GM19238 (cell line): ENCODE results near the gene SLC25A41.
A peak's percentile ranks its signal among the peaks of the same experiment; 100 is the strongest.
"Not testable (repeated sequence)": the region's sequence is repeated elsewhere in the genome, so short reads cannot be mapped to it uniquely, and the experiment has no call there.

Source experiments
- DNase-seq: peaks from one replicate; pipeline ENCODE4 v3.0.0; 2011; ENCODE audit warnings: low spot score; ENCODE audit not compliant: insufficient read length

The SLC25A41 gene

GRCh38 chr19:6428692-6429418, 4.7 kb downstream of the SLC25A41 start:
- not testable (repeated sequence) for DNase-seq

DNA sequence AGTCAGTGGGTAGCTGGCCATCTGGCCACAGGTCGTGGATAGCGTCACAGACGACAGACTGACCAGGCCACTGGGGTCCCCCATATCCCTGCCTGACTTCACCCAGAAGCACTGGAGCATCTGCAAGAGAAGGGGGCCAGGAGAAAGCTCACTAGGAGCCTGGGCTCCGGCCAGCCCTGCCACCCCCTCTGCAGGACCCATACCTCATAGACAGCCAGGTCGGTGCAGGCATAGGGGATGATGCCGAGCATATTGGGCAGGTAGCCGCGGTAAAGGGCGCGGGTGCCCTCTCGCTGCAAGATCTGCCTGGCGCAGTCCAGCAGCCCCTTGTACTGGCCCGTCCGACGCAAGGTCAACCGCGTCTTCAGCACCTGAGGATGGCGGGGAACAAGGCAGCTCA, 6.4 kb downstream of the SLC25A41 start:
- DNase-seq: no peak

DNA sequence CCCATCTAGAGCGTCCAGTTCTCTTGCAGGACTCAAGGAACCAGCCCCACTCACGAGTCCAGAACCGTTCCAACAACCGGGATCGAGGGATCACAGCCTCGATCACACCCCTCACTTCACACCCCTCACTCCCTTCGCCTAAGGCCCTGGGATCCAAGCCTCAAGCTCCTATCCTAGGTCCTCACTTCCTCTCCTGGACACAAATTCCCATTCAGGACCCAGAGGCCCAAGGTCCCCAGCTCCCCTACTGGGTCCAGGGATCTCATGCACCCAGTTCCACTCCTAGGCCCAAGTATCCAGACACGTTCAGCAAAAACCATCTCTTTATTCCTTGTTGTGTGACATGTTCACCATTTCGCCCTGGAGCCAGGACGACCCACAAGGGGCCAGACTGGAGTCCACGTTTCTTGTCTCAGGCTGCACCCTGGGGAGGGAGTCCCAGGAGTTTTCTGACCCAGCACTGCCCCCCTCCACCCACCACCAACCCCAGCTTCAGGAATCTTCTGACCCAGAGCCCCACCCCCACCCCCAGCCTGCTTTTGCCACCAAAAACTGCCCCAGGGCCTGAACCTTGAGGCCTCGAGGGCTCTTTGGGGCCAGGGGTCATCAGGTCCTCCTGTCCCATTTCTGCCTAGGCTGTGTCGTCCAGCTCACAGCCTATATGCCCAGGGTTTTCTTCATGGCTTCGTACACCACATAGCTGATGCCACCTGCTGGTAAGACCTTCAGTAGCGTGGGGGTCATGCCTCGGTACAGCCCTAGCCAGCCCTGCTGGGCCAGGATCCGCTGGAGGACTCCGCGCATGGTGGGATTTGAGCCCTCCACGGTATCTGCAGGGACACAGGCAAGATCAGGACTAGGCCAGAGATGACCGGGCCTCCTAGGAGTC, 7.6 kb downstream of the SLC25A41 start:
- no peak for DNase-seq

GRCh38 chr19:6424939-6425731, 8.4 kb downstream of the SLC25A41 start:
- DNase-seq: peak; percentile 100

- DNase-seq: peak; percentile 47
Measured at GRCh38 chr19:6424195-6424938, 9.2 kb downstream of the SLC25A41 start, which contains the start of gene KHSRP. TSS of gene KHSRP (minus strand) at chr19:6424811. CDS start at chr19:6424701, 110 bp downstream.

DNA sequence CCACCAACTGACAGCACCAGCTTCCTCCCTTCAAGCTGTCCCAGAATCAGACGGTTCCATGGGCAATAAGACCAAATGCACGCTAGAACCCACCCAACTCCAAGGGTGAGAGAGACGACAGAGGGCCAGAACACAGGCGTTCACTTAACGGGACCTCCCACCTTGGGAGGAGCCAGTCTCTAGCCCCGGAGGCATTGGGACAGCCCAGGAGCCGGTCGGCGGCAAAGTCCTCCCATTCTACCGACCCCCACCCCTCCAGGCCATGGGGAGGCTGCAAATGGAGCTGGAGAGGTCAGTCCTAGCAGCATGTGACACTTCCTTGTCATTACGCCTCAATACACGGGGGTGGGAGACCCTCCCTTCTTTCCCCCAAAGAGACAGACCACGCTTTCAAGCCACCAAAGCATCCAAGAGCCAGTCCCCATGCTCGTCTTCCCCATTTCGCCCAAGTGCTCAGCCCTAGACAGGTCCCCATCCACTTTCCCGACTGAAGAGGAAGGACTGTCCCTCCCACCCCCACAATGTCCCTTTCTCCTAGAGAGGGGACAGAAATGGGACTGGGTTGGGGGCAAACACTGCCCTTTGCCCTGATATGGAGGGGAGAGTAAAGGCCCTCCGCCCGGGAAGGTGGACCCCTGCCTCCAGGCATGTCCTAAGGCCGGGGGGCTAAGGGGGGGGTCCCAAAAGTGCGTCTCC, 9.9 kb downstream of the SLC25A41 start:
- peak; percentile 64 for DNase-seq

DNA sequence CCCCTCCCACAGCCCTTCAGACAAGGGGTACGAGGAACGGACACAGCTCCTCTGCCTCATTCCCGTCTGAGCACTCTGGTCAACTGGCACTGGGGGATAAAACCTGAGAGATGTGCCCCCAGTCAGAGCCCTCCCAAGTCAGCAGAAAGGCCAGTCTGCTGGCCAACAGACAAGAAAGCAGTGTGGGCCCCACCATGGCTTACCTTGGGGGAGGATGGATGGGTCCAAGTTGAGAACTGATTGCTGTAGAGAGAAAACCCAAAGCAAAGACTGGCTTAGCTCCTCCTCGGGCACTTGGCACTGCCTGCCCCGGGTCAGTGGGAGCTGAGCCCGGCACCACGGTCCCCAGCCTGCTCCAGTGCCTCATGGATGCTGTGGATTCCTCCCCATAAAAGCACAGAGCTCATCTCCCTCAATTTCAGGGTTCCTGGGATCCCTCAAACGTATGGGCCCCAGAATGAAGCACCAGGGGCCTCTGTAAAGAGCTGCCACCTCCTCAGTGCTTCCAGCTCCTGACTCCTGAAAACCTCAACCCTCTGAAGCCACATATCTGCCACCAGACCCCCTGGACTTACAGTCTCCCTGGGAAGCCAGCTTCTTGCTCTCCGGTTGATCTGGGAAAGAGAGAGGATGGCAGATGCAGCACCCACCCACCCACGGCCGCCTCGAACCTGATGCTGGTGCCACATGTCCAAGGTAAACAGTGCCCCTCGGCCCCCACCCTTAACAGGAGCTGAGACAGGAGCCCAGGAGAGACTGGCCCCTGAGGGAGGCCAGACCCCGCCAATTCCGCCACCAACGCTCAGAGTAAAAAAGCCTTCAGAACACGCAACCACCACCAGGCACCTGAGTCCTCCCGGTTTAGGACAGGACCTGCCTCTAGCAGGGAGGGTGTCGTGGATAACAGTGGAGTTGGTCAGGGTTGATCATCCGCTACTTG, 12.2 kb downstream of the SLC25A41 start:
- no peak for DNase-seq

- DNase-seq: no peak
Measured at GRCh38 chr19:6418562-6418932, 15.0 kb downstream of the SLC25A41 start.

DNA sequence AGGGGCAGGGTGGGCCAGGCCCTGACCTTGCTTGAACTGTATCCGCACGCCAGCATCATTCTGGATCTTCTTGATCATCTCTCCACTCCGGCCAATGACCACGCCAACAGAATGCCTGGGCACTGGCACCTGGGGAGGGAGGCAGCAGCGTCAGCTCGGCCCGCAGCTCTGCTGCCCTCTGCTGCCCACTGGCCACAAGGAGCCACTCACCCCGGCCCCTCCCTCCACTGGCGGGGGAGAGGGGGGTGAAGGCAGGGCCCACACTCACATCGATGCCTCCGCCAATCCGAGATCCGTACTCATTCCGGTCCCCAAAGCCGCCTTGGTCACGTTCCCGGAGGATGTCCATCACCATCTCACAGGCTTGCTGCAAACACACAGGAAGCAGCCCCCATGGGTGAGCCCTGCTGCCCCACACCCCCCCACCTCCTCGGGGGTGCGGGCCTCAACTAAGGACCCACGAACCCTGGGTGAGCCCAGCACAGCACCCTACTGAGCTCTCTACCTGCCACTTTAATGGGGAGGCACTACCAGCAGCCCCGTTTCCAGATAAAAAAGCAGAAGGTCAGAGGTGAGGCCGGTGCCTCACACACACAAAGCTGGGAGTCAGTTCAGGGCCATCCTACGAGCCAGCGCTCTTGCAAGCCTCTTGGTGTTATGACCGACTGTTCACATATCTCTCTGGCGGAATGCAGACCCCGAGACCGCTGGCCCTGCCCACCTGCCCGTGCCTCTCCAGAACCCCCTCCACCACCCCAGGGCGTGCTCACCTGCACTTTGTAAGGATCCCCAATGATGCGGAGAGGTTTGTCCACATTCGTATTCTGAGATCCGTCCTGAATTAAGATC, 15.6 kb downstream of the SLC25A41 start:
- DNase-seq: no peak

DNA sequence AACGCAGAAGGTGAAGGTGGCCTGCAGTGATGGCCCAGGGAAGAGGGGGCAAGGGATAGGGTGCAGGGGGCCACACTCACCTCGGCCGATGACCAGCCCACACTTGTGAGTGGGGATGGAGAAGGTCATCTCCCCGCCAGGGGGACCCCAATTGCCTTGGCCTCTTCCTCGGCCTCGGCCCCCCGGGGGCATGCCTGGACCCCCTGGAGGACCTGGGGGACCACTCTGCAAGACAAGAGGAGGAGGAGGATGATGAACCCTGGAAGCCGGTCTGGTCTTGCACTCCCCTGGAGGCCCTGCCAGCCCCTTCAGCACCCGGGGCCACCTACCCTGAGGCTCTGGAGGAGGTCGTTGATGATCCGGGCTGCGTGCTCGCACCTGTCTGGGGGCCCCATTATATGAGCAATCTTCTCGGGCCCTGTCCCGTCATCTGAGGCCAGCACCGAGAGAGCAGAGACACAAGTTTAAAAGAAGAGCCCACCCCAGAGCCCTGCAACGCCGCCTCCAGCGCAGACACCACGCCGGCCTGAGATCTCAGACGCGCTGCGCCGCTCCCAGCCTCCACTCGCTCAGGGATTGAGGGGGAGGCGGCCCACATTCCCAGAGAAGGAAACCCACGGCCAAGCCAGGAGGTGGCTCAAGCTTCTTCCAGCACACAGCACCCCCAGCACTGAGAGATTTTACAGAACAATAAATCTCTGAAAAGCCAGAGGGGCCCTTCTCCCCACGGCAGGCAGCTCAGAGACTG, 16.7 kb downstream of the SLC25A41 start:
- DNase-seq: no peak

DNA sequence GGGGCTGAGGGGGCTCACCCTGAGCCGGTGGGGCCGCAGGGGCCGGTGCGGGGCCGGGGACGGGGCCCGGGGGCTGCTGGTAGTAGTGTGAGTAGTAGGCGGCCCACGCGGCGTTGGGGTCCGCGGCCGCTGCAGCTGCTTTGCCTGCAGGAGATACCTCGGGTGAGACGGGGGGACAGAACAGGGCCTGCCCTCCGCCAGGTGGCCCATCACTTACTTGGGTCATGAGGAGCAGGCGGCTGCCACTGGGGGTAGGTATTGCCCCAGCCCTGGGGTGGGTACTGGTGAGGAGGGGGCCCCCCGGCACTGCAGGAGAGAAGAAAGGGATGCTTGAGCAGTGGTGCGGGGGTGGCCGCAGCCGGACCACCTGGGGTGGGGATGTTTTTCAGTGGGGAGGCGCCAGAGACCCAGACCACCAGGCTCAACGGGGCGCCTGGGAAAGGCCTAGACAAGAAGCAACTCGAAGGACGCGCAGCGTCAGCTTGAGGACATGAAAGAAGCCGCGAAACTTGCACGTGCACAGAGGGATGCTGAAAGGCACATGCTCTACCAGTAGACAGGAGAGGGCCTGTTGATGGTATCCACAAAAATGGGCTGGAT, 17.9 kb downstream of the SLC25A41 start:
- no peak for DNase-seq

- DNase-seq: no peak
Measured at GRCh38 chr19:6414793-6415590, 18.6 kb downstream of the SLC25A41 start.

DNA sequence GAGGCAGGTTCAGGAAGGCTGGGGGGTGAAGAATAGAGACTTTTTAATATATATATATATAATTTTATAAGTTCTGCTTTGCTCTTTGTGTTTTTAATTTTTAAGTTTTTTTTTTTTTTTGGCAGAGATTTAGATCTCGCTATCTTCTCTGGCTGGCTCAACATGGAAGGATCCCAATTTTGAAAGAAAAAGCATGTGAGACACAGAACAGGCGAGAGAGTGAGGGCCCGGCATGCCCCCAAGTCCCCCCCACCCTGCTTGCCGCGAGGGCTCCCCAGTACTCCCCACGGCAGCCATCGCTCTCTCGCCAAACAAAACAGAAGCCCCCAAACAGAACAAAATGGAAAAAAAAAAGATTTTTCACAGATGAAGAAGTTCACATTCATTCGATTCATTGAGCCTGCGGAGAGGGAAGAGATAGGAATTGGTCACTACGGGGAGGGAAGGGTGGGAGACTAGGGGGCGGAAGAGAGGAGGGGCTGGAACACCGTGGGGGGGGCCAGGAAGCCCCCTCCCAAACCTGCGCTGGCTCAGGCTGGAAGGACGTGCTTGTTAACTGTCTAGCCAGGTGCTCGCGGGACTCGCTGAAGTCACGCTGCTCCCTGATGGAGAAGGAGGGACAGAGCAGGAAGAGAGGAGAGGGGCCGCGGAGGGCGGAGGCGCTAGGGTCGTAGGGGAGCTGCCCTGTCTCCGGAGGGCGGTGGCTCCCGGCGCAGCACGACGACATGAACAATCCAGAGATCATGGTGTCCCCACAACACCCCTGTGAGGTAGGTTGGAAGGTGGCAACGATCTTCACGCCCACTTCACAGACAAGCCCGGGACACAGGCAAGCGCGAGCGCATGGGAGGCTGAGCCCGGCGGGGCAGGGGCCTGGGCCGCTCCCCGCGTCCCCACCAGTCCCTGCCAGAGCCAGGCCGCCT, 19.6 kb downstream of the SLC25A41 start:
- DNase-seq: no peak

DNA sequence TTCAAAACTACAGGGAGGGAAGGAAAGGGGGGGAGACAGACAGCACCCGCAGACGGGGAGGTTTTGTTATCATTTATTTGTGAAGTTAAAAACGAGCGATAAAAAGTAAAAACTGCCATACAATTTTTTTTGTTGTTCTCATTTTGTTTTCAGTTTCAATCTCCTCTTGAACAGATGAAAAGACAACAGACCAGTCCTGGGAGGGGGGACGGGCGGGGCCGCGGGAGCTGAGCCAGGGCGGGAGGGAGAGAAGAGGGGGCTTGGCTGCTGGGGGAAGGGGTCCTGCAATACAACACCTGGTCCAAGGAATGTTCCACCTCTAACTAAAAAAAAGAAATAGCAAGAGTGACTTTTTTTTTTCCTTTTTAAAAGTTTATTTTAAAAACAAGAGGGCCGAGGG, 20.3 kb downstream of the SLC25A41 start:
- DNase-seq: no peak

GRCh38 chr19:6412447-6413091, 21.0 kb downstream of the SLC25A41 start:
- no peak for DNase-seq
